OCI-LY1 (cell line): ENCODE data around the gene FCN1.

ENCODE experiments used
- H2AFZ ChIP-seq: fragments of 200-600 bp; sonication (generic), shearing (Covaris generic); 2 replicates; pipeline ENCODE4 v1.6.0; 2014; ENCODE audit warnings: antibody characterized with exemption, mild to moderate bottlenecking, low read length
- H3F3A ChIP-seq: fragments of 200-600 bp; sonication (generic), shearing (Covaris generic); 2 replicates; pipeline ENCODE4 v1.6.0; 2014; ENCODE audit warnings: mild to moderate bottlenecking, antibody characterized with exemption, low read length, moderate library complexity; ENCODE audit not compliant: insufficient read depth
- H3K27ac ChIP-seq: fragments of 200-600 bp; sonication (generic); 2 replicates; pipeline ENCODE4 v1.5.1; 2014; ENCODE audit warnings: low read length, mixed run types, mild to moderate bottlenecking, low read depth; ENCODE audit not compliant: poor library complexity, severe bottlenecking
- H3K27me3 ChIP-seq: fragments of 200-600 bp; sonication (generic); 2 replicates; pipeline ENCODE4 v1.6.0; 2014; ENCODE audit warnings: antibody characterized with exemption, mild to moderate bottlenecking, low read length, moderate library complexity; ENCODE audit not compliant: insufficient read depth
- H3K36me3 ChIP-seq: fragments of 200-600 bp; sonication (generic); 2 replicates; pipeline ENCODE4 v1.6.1; 2014; ENCODE audit warnings: mild to moderate bottlenecking, antibody characterized with exemption, low read length, moderate library complexity, mixed read lengths; ENCODE audit not compliant: insufficient read depth
- H3K4me1 ChIP-seq: fragments of 200-600 bp; sonication (generic); 2 replicates; pipeline ENCODE4 v1.5.1; 2014; ENCODE audit warnings: mild to moderate bottlenecking, low read length, moderate library complexity; ENCODE audit not compliant: insufficient read depth, severe bottlenecking
- H3K4me2 ChIP-seq: fragments of 200-600 bp; sonication (generic), shearing (Covaris generic); 2 replicates; pipeline ENCODE4 v1.6.1; 2014; ENCODE audit warnings: low read length
- H3K4me3 ChIP-seq: fragments of 200-600 bp; sonication (generic); 2 replicates; pipeline ENCODE4 v1.5.1; 2014; ENCODE audit warnings: low read length, low read depth, mild to moderate bottlenecking, mixed read lengths; ENCODE audit not compliant: poor library complexity, severe bottlenecking
- H3K79me2 ChIP-seq: fragments of 200-600 bp; shearing (Covaris generic); 2 replicates; pipeline ENCODE4 v1.6.1; 2016; ENCODE audit warnings: mixed run types, low read length, mixed read lengths; ENCODE audit not compliant: insufficient read depth
- H3K9ac ChIP-seq: fragments of 200-600 bp; sonication (generic), shearing (Covaris generic); 2 replicates; pipeline ENCODE4 v1.6.1; 2014; ENCODE audit warnings: mild to moderate bottlenecking, low read length, mixed read lengths
- H3K9me2 ChIP-seq: fragments of 200-600 bp; sonication (generic), shearing (Covaris generic); 2 replicates; pipeline ENCODE4 v1.6.1; 2014; ENCODE audit warnings: low read depth, mild to moderate bottlenecking, low read length, mixed read lengths
- H3K9me3 ChIP-seq: fragments of 200-600 bp; shearing (Covaris generic); 2 replicates; pipeline ENCODE4 v1.6.1; 2014; ENCODE audit warnings: low read length, mixed read lengths
- H4K20me1 ChIP-seq: fragments of 200-600 bp; sonication (generic), shearing (Covaris generic); 2 replicates; pipeline ENCODE4 v1.6.0; 2016; ENCODE audit warnings: mild to moderate bottlenecking, low read length; ENCODE audit not compliant: insufficient read depth
- CTCF ChIP-seq: fragments of 200-600 bp; sonication (generic), shearing (Covaris generic); IDR thresholded peaks from 2 replicates; pipeline ENCODE4 v1.5.1; 2017; ENCODE audit warnings: mild to moderate bottlenecking, antibody characterized with exemption, low read length, moderate library complexity, mixed read lengths
- EZH2 ChIP-seq: fragments of 200-600 bp; sonication (generic), shearing (Covaris generic); IDR thresholded peaks from 2 replicates; pipeline ENCODE4 v1.8.0; 2017; ENCODE audit warnings: borderline replicate concordance, mixed run types, mild to moderate bottlenecking, antibody characterized with exemption, low read length, moderate library complexity, mixed read lengths

The FCN1 gene

GRCh38 chr9:134871697-134872340 lies 45.9 kb downstream of the FCN1 start:
- peaks cover 50% of the 10 kb centered on the region for H3K79me2 ChIP-seq
- H3K27me3 ChIP-seq = no peaks in the 10 kb centered on the region
- no peaks in the 10 kb centered on the region for H4K20me1 ChIP-seq
- H3F3A ChIP-seq = no peaks in the 10 kb centered on the region
- H3K4me1 ChIP-seq = peaks cover 33% of the 10 kb centered on the region
- H3K9ac ChIP-seq = peak overlapping the region; percentile 97
- TF ChIP-seq EZH2 (no peak), CTCF (no peak)
- no peak overlapping the region for H2AFZ ChIP-seq
- peak overlapping the region; percentile 91 for H3K4me2 ChIP-seq
- H3K36me3 ChIP-seq = peaks cover 50% of the 10 kb centered on the region
- H3K9me2 ChIP-seq = no peaks in the 10 kb centered on the region
- H3K27ac ChIP-seq = peak overlapping the region; percentile 86
- peak overlapping the region; percentile 99 for H3K4me3 ChIP-seq
- H3K9me3 ChIP-seq = peaks cover 28% of the 10 kb centered on the region

GRCh38 chr9:134870746-134871662 lies 46.7 kb downstream of the FCN1 start:
- Histone ChIP-seq H3K9me3 (peaks cover 26% of the 10 kb centered on the region), H3F3A (no peaks in the 10 kb centered on the region), H3K9ac (peak overlapping the region; percentile 97), H3K27me3 (no peaks in the 10 kb centered on the region), H4K20me1 (no peaks in the 10 kb centered on the region), H3K36me3 (peaks cover 50% of the 10 kb centered on the region), H2AFZ (no peak overlapping the region), H3K4me3 (peak overlapping the region; percentile 99), H3K9me2 (no peaks in the 10 kb centered on the region), H3K4me2 (peak overlapping the region; percentile 91), H3K4me1 (peaks cover 33% of the 10 kb centered on the region), H3K79me2 (peaks cover 50% of the 10 kb centered on the region), H3K27ac (peak overlapping the region; percentile 86)
- TF ChIP-seq CTCF (peak; percentile 17), EZH2 (no peak)

- H3K79me2 ChIP-seq = peaks cover 54% of the 10 kb centered on the region
- H3K4me2 ChIP-seq = peak overlapping the region; percentile 91
- peak overlapping the region; percentile 97 for H3K9ac ChIP-seq
- H4K20me1 ChIP-seq = no peaks in the 10 kb centered on the region
- peaks cover 54% of the 10 kb centered on the region for H3K36me3 ChIP-seq
- peak overlapping the region; percentile 86 for H3K27ac ChIP-seq
- H3K4me3 ChIP-seq = peak overlapping the region; percentile 99
- no peak for TF ChIP-seq EZH2
- TF ChIP-seq CTCF = no peak
- no peak overlapping the region for H2AFZ ChIP-seq
- H3K4me1 ChIP-seq = peaks cover 33% of the 10 kb centered on the region
- no peaks in the 10 kb centered on the region for H3K27me3 ChIP-seq
- H3K9me2 ChIP-seq = no peaks in the 10 kb centered on the region
- H3F3A ChIP-seq = no peaks in the 10 kb centered on the region
- peaks cover 23% of the 10 kb centered on the region for H3K9me3 ChIP-seq
These were observed 47.4 kb downstream of the FCN1 start for GRCh38 chr9:134870301-134870694.
